Ovary (tissue), 3 donors: ENCODE measurements around the gene THRA.

Experiments
- CTCF ChIP-seq, 3 donors: fragments of 450-650 bp in 2 of 3; fragments of 200-600 bp in 1 of 3; IDR thresholded peaks; one replicate each; pipeline versions ENCODE4 v1.5.1 to v1.8.0; 2016 to 2022; ENCODE audit warnings: antibody characterized with exemption in 3 of 3, mild to moderate bottlenecking in 1 of 3
- EP300 ChIP-seq: sonication (generic); formaldehyde crosslinking; IDR thresholded peaks from one replicate; pipeline ENCODE4 v1.6.1; 2017; ENCODE audit warnings: antibody characterized with exemption
- POLR2A ChIP-seq: fragments of 450-650 bp; IDR thresholded peaks from one replicate; pipeline ENCODE4 v1.6.1; 2017; ENCODE audit warnings: antibody characterized with exemption, mild to moderate bottlenecking, moderate library complexity
- donor health status: DM: no; HTN: no; CAD: no.

GRCh38 chr17:40068129-40068581 lies 5.4 kb downstream of the THRA start:
- TF ChIP-seq CTCF (IDR thresholded peaks at IDR 0.05) (no peak), POLR2A (no peak), EP300 (no peak)
